NCI-H128 (cell line): ENCODE results near the gene BIRC6.
"Not testable (repeated sequence)": the region's sequence is repeated elsewhere in the genome, so short reads cannot be mapped to it uniquely, and the experiment has no call there.

Source experiments
- DNase-seq: peaks from one replicate; lab custom pipeline; 2025; ENCODE audit not compliant: unreplicated experiment; lab: John Stamatoyannopoulos, UW

Gene BIRC6

DNA sequence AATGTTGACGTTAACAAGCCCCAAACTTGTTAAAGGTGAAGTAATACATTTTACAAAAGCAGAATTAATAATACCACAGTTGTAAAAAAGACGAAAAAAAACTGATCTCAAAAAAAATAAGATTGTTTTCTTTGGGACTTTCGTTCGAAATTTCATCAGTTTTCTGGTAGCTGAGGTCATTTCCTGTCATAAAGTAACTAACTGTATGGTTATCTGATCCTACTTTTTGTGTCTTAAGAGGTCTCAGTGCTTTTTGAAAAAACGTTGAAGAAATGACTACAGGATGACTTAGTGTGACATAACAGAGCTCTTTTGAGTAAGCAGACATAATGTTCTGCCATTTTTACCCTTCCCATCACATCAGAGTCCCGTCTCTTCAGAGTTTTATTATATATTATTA, 79.3 kb downstream of the BIRC6 start:
- no peak for DNase-seq

DNA sequence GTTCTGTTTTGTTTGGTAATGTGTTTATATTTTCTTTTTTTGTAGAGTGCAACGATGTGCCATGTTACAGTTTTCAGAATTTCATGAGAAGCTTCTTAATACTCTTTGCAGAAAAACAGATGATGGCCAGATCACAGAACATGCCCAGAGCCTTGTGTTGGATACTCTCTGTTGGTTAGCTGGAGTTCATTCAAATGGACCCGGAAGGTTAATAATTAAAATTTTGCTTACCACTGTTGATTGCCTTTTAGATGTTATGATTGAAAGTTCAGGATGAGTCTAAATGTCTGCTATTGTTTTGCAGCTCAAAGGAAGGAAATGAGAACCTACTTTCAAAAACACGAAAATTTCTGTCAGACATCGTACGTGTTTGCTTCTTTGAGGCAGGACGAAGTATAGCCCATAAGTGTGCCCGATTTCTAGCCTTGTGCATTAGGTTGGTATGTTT, 85.2 kb downstream of the BIRC6 start:
- DNase-seq, result no peak

DNA sequence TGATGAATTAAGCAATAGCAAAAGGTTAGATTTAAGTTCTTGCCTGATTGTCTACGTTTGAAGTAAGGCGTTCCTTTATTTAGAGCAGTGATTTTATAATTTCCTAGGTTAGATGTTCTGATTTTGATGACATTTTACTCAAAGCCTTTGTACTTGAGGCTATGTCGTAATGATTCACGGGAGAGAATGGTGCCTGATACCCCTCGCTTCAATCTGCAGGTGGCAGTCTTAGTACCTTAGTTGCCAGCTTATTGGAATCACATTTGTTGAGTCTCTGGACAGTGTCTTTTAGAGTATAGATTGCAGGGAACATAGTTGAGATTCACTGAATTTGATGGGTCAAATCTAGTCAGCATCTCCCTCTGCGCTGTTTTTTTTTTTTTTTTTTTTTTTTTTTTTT, 89.5 kb downstream of the BIRC6 start:
- DNase-seq, result no peak

DNA sequence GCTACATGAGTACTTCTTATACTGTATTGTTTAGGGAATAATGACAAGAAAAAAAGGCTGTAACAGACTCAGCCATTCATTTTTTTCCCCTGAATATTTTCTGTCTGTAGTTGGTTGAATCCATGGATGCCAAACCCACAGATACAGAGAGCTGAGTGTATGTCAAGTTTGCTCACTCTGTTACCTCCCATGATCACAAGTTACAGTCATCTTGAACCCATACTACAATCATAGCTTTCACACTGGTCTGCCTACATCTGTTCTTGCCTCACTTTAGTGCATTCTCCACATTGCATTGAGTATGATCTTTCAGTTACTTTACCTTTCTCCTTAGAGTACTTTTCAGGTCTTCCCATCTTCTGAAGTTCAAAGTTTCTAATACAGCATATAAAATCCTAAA, 94.0 kb downstream of the BIRC6 start:
- DNase-seq, result no peak

DNA sequence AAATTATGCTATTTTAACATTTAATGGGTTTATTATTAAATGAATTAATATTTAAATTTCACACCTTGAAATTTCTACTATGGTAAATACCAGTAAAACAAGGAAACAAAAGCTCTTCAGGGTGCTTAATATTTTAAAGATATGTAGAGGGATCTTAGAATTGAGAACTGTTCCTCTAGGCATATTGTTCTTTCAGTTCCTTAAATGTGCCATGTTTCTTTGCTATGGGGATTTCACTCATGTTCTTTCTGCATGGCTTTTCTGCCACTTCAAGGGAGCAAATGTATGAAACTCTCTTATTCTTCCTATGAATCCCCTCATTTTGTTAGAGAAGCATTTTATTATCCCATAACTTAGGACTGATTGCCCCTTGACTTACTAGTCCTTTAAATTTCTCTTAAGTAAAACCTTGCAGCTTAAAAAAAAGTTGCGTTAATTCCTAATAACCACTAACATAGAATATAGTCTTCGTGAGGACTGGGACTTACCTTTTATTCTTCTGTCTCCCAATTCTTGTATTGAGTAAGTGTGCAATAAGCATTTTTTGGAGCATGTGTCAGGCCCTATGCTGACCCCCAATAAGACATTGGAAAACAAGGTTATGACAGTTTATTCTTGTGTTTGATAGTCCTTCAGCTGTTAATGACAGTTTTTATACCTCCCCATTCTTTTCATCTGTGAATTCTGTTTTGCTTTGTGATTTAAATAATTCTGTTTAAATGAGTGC, 95.7 kb downstream of the BIRC6 start:
- DNase-seq, result no peak

DNA sequence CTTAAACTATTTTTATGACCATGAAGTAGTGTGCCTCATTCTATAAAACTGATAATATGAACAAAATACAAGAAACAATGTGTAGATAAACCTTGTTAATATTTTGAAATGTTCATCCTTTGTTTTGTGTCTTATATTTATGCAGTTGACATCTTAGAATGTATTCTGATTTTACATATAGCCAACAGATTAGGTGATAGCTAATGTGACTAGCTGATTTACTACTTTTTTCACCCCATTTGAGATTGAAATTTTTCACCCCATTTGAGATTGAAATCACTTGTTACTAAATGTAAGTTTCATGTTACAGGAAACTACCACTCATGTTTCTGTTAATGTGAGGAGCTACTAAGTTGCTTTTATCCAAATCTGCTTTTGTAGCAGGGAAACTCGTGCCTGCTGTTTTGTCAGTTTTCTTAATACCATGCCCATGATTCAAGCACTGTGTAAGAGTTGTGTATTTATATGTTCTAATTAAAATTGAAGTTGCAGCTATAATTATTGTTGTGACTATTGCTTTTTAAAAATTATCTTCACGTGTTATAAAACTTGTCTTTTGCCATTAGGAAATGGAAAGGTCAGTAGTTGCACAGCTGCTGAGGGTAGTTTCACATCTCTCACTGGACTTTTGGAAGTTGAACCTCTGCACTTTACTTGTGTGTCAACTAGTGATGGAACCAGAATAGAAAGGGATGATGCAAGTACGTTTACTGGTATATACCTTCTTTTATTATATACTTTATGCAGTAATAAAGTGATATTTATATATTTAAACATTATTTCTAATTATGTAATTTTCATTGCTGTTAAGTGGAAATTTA, 96.6 kb downstream of the BIRC6 start:
- DNase-seq, result no peak

DNA sequence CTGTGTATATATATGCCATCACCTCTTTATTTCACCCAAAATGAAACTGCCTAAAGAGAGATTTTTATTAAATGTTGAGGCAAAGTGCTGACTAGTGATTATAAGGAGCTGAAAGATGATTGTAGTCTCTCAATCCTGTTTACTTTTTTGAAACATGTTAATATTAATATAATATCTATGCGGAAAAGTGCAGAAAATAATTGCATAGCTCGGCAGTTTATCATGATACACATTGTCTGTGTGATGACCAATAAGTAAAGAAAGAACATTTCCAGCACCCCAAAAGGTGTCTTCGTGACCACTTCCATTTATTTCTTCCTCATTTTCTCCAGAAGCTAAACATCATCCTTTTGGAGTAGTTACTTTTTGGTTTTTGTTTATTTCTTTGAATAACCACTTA, 99.0 kb downstream of the BIRC6 start:
- DNase-seq, result no peak

DNA sequence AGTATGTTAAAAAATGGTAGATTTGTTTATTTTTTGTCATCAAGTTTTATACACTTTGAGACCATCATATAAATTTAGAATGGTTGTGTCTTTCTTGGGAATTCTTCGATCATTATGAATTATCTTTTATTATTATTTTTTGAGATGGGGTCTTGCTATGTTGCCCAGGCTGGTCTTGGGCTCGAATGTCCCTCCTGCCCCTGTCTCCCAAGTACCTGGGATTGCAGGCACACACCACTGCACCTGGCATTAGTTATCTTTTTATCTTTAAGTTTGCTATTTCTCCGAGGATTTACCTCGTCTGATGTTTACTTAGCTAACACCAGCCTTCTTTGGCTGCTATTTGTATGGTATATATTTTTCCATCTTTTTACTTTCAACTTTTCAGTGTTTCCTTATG, 100.0 kb downstream of the BIRC6 start:
- no peak for DNase-seq

DNA sequence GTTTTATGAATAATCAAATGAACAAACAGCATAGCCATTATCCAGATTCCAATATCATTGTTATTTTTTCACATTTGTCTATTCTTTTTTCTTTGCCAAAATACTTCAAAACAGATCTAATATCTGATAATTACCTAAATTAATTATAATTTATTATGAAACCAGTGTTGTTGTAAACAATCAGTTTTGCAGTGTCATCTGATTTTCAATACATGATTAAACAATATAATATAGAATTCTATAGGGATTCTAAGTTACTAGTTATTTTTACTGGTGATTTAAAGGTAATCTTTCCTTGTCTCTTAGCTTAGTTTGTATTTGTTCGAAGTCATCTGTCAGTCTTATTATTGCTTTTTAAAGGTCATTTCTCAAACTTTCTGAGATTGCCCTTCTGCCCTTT, 101.0 kb downstream of the BIRC6 start:
- DNase-seq, result no peak

DNA sequence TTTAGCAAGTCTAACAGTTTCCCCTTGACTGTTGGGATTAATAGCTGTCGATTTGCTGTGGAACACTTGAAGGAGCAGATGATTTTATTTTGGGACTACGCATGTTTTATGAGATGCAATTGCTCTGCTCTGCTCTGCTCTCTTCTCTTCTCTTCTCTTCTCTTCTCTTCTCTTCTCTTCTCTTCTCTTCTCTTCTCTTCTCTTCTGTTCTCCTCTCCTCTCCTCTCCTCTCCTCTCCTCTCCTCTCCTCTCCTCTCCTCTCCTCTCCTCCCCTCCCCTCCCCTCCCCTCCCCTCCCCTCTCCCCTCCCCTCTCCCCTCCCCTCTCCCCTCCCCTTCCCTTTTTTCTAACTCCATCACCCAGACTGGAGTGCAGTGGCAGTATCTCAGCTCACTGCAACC, 104.0 kb downstream of the BIRC6 start:
- DNase-seq, result not testable (repeated sequence)

DNA sequence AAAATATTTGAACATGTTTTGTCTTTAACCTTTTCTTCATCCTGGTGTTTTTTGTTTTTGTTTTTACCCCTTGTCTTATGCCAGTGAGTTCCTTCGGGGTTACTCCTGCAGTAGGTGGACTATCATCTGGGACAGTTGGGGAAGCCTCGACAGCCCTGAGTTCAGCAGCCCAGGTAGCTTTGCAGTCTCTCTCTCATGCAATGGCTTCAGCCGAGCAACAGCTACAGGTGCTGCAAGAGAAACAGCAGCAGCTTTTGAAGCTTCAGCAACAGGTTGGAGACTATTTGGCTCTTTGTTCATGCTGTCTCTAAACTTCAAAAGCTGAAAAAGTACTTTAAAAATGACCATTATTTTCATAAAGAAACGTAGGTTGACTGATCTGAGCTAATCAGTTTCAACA, 106.3 kb downstream of the BIRC6 start:
- no peak for DNase-seq

DNA sequence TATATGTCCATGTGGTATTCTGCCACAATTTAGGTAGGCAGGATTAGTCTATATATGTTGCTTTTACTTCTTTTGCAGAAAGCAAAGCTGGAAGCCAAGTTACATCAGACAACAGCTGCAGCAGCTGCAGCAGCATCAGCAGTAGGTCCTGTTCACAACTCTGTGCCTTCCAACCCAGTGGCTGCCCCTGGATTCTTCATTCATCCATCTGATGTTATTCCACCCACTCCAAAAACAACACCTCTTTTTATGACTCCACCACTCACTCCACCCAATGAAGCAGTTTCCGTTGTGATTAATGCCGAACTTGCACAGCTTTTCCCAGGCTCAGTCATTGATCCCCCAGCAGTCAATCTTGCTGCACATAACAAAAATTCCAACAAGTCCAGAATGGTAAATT, 107.6 kb downstream of the BIRC6 start:
- no peak for DNase-seq

DNA sequence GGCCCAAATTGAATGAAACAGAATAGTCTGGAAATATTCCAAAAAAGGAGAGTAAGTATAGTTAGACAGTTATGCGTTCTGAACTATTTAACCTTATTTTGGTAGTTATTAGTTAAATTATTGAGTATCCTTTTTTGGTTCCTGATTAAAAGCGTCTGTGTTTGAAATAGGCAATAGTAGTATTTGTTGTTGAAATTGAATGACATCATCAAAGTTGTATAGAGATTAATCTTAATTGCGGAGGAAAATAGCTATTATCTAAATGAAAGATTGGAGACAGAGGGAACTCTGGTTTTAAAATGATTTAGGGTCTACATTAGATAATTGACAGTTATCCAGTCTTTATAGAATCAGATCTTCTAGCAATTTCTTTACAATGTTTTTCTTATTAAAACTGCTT, 115.8 kb downstream of the BIRC6 start:
- no peak for DNase-seq

DNA sequence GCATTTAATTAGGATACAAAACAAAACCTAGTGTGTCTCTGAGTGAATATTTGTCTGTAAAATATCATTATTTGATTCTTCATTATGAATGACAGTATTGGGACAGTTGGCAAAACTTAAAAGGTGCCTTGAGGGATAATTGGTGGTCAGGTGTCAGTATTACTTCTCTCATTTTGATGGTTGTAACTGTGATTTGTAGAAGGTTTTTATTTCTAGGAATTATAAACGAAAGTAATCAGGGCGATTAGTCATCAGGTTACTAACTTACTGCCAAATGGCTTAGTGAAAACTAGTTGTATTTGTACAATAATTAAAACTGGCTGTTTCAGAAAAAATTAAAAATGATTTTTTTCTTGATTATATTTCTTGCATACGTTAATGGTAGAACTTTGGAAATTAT, 117.6 kb downstream of the BIRC6 start:
- no peak for DNase-seq

DNA sequence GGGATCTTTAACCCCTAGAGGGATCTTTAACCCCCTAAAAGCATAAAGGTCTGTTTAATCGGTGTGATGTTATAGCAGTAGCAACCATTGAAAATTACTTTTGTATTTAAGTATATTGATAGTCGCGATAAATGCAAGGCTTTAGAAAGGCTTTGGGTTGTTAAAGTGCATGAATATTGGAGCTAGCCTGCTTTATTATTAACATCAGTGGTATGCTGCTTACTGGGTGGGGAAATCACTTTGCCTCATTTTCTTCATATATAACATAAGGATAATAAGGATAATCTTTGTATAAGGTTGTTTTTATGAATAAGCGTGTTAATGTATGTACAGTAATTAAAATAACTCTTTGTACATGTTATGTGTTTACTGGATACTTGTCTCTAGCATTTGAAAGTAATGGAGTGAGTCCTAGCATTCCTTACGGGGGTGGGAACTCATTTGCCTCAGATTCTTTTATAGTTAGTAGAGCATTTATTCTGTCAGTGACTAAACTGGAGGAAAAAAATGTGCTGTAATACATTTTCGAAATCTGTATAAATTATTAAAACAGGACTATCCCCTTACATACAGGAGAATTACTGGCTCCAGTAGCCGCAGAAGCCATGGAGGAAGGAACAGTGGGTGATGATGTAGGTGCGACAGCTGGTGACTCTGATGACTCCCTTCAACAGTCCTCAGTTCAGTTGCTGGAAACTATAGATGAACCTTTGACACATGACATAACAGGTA, 122.2 kb downstream of the BIRC6 start:
- no peak for DNase-seq

DNA sequence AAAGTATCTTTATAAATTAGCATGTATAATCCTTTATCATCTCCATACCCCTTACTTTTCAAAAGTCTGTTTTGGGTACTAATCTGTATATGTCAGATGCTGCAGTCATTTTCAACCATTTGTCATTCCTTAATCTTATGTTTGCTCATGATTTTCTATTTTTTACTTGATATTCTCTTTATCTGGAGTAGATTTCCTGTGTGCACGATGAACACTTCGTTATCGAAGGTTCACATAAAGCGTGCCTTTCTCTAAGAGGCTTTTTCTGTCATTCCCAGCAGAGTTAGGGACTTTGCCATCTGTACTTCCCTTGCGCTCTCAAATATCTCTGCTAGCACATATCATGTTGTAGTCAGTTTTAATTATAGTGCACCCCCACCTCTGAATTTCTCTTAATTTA, 123.2 kb downstream of the BIRC6 start:
- no peak for DNase-seq

DNA sequence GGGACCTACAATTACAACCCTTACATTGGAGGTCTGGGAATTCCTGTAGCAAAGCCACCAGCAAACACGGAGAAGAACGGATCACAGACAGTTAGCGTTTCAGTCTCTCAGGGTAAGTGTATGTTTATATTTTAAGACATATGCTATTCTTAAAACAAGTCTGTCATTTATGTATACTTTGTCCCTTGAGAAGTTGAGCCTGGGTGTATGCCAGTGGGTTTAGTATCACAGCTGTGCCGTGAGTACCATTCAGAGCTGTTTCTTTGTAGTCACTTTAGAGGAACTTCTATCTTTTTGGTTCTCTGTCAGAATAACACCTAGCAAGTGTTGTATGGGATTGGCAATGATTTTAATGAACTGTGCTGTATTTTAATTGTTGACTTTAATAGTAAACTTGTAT, 125.6 kb downstream of the BIRC6 start:
- DNase-seq, result no peak

DNA sequence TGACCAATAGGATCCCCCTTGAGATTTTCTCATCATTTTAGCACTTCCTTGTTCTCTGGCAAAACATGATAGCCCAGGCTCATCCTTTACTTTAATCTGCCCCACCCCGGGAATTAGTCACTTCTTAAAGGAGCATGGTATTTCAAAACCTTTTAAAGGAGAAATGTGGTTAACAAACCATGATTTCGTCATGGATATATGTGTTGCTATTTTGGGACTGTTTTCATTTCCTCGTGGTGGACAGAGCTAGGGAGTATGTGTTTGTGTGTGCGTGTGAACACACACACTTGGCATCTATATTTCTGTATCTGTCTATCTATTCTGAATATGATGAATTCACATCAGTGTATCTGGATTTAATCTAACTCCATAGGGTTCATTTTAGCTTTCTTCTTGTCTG, 128.1 kb downstream of the BIRC6 start:
- DNase-seq, result no peak

DNA sequence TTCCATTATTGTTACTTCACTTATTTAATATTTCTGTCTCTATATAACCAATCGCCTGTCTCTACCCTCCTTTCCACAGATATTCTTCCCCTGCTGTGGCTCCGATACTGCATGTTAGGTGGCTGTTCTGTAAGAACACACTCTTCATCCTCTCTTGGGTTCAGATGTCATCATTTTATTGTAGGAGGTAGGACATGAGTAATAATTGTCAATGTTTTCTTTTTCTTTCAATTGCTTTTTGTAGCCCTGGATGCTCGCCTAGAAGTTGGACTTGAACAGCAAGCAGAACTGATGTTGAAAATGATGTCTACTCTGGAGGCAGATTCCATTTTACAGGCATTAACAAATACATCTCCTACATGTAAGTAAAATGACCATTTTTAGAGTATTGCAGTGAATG, 128.6 kb downstream of the BIRC6 start:
- DNase-seq, result no peak

DNA sequence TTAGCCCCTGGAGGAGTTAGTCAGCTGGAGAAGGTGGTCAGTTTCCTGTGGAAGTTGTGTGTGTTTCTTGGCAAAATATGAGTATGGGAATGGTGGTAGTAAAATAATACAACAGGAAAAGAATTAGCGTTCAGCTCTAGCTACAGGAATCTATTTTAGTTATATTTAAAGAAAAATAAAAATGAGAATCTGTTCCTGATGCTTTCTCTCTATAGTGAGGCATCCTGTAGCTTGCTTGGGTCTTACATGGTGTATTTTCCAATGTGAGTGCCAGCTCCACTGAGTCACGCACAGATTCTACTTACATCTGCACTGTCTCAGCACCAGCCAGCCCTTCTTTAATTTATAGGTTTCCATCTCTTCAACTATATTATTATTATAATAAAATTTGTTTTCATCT, 132.2 kb downstream of the BIRC6 start:
- no peak for DNase-seq

DNA sequence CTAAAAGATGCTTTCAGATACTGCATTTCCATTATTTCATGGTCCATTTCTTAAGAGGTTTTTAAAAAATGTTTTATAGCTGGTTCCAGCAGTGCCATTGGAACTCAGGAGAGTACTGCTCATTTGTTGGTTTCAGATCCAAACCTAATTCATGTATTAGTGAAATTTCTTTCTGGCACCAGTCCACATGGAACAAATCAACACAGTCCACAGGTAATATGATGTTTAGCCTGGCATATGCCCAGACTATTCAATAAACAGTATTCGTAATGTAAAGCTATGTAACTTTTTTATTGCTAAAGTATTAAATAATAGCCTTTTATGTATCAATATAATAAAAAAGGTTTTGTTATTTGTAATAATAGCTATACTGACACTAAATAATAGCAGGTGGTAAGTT, 134.5 kb downstream of the BIRC6 start:
- no peak for DNase-seq

DNA sequence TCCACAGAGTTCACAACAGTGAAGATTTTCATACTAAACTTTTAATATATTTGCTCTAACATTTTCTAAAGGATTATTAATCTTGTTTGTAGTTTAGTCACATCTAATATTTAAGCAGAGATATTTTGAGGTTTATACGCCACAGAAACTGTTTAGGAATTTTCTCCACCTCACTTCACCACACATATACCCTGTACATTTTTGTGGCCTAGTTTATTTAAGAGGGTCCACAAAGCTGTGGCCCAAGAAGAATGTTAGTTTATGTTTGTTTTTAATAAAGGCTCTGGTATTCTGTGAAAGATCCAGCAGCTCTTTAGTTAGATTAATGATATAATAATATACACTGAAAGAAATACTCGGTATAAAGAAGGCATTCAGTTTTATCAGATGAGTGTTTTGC, 138.3 kb downstream of the BIRC6 start:
- no peak for DNase-seq
